Subcutaneous abdominal adipose tissue (tissue), 5 donors: Measurements from ENCODE around the gene ACER2.
A peak's percentile ranks its signal among the peaks of the same experiment; 100 is the strongest.

Experiments
- H3K27ac ChIP-seq: one replicate; pipeline ENCODE4 v1.7.0; 2013; ENCODE audit warnings: low read depth, mild to moderate bottlenecking, inconsistent platforms, low read length, moderate library complexity
- H3K27me3 ChIP-seq, 5 donors: one replicate each; pipeline ENCODE4 v1.7.0; 2013; ENCODE audit warnings: low read length in 5 of 5, inconsistent platforms in 1 of 5; ENCODE audit not compliant: control insufficient read depth in 5 of 5, insufficient read depth in 4 of 5
- H3K36me3 ChIP-seq, 5 donors: one replicate each; pipeline ENCODE4 v1.7.0; 2013; ENCODE audit warnings: low read length in 5 of 5; ENCODE audit not compliant: control insufficient read depth in 5 of 5, insufficient read depth in 5 of 5
- H3K4me1 ChIP-seq, 5 donors: one replicate each; pipeline ENCODE4 v1.7.0; 2013; ENCODE audit warnings: low read length in 5 of 5, mild to moderate bottlenecking in 3 of 5, moderate library complexity in 1 of 5; ENCODE audit not compliant: control insufficient read depth in 5 of 5, insufficient read depth in 5 of 5
- H3K4me3 ChIP-seq, 5 donors: one replicate each; pipeline ENCODE4 v1.7.0; 2013; ENCODE audit warnings: low read length in 5 of 5, low read depth in 1 of 5
- H3K9ac ChIP-seq, 5 donors: one replicate each; pipeline ENCODE4 v1.7.0; 2013; ENCODE audit warnings: low read length in 5 of 5, mild to moderate bottlenecking in 4 of 5, moderate library complexity in 3 of 5
- H3K9me3 ChIP-seq, 5 donors: one replicate each; pipeline ENCODE4 v1.7.0; 2013; ENCODE audit warnings: low read length in 5 of 5; ENCODE audit not compliant: control insufficient read depth in 5 of 5
- donor health status: healthy.
- donor health status: healthy.
- donor health status: healthy.
- donor health status: healthy.
- donor health status: healthy.

The ACER2 gene

GRCh38 chr9:19441730-19442129, 32.9 kb downstream of the ACER2 start:
- Histone ChIP-seq H3K36me3 (peaks cover 8 to 54% (median 23%) of the 10 kb centered on the region in 5 donors), H3K4me1 (peaks cover 0 to 40% (median 31%) of the 10 kb centered on the region in 5 donors), H3K9me3 (no peaks in the 10 kb centered on the region), H3K27ac (peak overlapping the region; percentile 27), H3K4me3 (peak overlapping the region in 4 of 5 donors; percentile 8 to 50 (median 24)), H3K27me3 (no peaks in the 10 kb centered on the region), H3K9ac (peak overlapping the region in 4 of 5 donors; percentile 1 to 62 (median 48))

DNA sequence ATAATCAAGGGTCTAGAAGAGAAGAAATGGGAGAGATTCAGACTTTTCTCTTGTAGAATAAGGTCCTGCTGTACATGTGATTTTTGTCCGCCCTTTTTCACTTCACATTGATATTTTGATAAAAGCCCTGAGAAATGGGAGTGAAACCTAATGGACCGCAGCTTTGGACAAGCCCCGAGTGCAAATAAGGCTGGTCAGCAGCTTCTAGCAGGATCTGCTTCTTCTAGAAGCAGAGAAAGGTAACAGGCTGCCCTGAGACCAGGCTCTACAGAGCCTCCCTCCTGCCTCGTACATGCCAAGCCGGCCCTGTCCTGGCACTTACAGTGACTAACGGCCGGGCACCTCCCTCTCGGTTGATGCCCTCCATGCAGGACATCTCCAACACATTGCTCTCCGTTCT, 33.4 kb downstream of the ACER2 start:
- Histone ChIP-seq H3K4me3 (no peak overlapping the region), H3K9me3 (no peaks in the 10 kb centered on the region), H3K4me1 (peaks cover 0 to 37% (median 29%) of the 10 kb centered on the region in 5 donors), H3K27me3 (no peaks in the 10 kb centered on the region), H3K9ac (peak overlapping the region in 2 of 5 donors; percentile 34 to 62), H3K27ac (no peak overlapping the region), H3K36me3 (peaks cover 11 to 49% (median 23%) of the 10 kb centered on the region in 5 donors)

DNA sequence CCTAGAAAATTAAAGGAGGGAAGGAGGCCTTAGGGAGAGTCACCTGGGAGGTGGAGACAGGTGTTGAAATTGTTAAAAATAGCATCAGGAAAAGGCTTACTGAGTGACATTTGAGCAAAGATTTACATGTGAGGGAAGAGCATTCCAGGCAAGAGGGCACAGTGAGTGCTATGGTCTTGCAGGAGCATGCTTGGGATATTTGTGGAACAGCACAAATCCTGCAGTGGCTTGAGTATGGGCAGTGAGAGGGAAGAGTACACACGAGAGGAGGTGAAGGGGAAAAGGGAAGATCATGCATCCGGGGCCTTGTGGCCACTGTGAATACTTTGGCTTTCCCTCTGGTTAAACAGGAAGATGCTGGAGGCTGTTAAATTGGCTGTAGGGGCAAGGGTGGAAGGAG, 36.6 kb downstream of the ACER2 start:
- Histone ChIP-seq H3K27me3 (no peaks in the 10 kb centered on the region), H3K9ac (no peak overlapping the region), H3K27ac (no peak overlapping the region), H3K9me3 (no peaks in the 10 kb centered on the region), H3K4me3 (no peak overlapping the region), H3K4me1 (peaks cover 0 to 25% (median 17%) of the 10 kb centered on the region in 5 donors), H3K36me3 (peaks cover 3 to 36% (median 20%) of the 10 kb centered on the region in 5 donors)

- Histone ChIP-seq H3K36me3 (peaks cover 6 to 44% (median 24%) of the 10 kb centered on the region in 5 donors), H3K4me3 (no peak overlapping the region), H3K27ac (no peak overlapping the region)
These were observed 37.6 kb downstream of the ACER2 start for GRCh38 chr9:19446361-19446861.

DNA sequence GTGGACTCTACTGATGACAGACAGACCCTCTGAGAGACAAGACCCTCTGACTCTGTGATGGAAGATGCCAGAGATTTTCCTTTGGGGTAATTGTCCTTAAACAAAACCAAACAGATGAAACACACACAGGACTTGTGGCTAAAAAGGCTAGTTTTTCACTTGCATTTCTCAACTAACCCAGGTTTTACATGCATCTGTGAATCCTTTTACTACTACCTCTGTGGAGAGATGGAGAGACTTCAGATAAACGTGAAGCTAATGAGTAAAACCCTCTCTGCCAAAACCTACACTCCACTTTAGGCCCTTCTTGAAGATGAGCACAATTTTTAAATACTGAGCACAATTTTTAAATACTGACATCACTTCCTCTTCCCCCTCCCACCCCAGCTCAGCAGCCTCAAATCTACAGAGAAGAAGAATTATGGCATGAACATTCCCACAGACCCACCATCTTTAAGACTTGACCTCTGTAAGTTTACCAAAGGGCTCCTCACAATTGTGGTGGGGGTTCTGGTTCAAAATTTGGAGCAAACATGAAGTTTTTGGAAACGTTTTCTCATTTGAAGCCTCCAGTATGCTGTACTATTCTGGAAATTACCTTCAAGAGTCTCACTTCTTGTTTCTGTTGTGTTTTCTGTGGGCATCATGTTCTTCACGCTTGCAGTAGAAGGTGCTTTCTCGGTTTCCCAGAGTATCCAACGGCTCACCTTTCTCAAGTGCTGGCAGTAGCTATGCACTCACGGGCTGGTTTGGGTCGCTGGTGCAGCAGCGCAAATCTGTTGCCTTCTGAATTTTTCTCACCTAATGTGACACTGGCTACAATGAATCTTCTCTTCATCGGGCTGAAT, 42.7 kb downstream of the ACER2 start:
- H3K9me3 ChIP-seq, result no peaks in the 10 kb centered on the region
- H3K27ac ChIP-seq, result no peak overlapping the region

More at GRCh38 chr9:19446361-19446861, 37.6 kb downstream of the ACER2 start:
- H3K27me3 ChIP-seq, result no peaks in the 10 kb centered on the region
- H3K4me1 ChIP-seq, result peaks cover 0 to 16% (median 10%) of the 10 kb centered on the region in 5 donors
- H3K9ac ChIP-seq, result no peak overlapping the region
- no peaks in the 10 kb centered on the region for H3K9me3 ChIP-seq

DNA sequence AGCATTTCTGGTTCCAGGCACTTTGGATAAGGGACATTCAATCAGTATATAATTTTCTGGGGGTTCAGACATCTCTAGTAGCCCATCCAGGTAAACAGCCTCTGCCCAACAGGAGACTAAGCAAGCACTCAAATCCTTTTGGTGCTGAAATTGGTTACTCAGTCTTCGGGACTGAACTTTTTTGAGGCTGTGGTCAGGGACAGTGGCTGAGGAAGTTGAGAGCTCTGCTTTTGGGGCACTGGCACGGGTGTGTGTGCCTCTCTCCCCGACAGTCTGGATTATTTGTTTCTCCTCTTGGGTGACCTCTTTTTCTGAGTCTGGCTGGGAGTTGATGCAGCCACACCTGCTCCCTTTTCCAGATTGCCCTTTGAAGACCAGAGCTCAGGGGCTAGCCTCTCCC, 47.6 kb downstream of the ACER2 start:
- Histone ChIP-seq H3K9ac (peak overlapping the region in 2 of 5 donors; percentile 21 to 25), H3K9me3 (no peaks in the 10 kb centered on the region), H3K4me3 (no peak overlapping the region), H3K4me1 (peaks cover 0 to 14% (median 9%) of the 10 kb centered on the region in 5 donors), H3K36me3 (peaks cover 5 to 12% (median 7%) of the 10 kb centered on the region in 5 donors), H3K27ac (peak overlapping the region; percentile 18), H3K27me3 (no peaks in the 10 kb centered on the region)

More for the DNA sequence above, 42.7 kb downstream of the ACER2 start:
- peaks cover 12 to 32% (median 19%) of the 10 kb centered on the region in 5 donors for H3K36me3 ChIP-seq
- no peak overlapping the region for H3K4me3 ChIP-seq
- H3K27me3 ChIP-seq, result no peaks in the 10 kb centered on the region
- H3K4me1 ChIP-seq, result peaks cover 0 to under 1% (median 0%) of the 10 kb centered on the region in 5 donors
- no peak overlapping the region for H3K9ac ChIP-seq

- Histone ChIP-seq H3K27me3 (no peaks in the 10 kb centered on the region), H3K4me3 (peak overlapping the region in 4 of 5 donors; percentile 2 to 43 (median 24)), H3K9ac (peak overlapping the region in 4 of 5 donors; percentile 21 to 70 (median 41)), H3K36me3 (peaks cover 0 to 6% (median 1%) of the 10 kb centered on the region in 5 donors), H3K4me1 (peaks cover 0 to 14% (median 9%) of the 10 kb centered on the region in 5 donors), H3K27ac (peak overlapping the region; percentile 18), H3K9me3 (no peaks in the 10 kb centered on the region)
These were observed 48.3 kb downstream of the ACER2 start for GRCh38 chr9:19456996-19457692.

DNA sequence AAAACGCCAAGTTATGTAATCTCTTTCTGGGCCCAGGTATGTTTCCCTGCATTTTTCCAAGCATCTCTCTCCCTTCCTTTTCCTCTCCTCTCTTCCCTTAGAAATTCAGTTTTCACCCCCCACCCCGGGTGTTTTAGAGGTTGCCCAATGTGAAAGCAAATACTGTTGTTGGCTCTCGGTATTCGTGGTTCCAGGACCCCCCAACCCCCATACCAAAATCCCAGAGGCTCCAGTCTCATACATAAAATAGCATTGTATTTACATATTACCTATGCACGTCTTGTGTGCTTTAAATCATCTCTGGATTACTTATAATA, 48.8 kb downstream of the ACER2 start:
- Histone ChIP-seq H3K9ac (peak overlapping the region in 1 of 5 donors; percentile 21), H3K36me3 (peaks cover 0 to 6% (median 0%) of the 10 kb centered on the region in 5 donors), H3K27ac (no peak overlapping the region), H3K4me1 (peaks cover 0 to 14% (median 9%) of the 10 kb centered on the region in 5 donors), H3K4me3 (peak overlapping the region in 4 of 5 donors; percentile 2 to 43 (median 24)), H3K9me3 (no peaks in the 10 kb centered on the region), H3K27me3 (no peaks in the 10 kb centered on the region)

DNA sequence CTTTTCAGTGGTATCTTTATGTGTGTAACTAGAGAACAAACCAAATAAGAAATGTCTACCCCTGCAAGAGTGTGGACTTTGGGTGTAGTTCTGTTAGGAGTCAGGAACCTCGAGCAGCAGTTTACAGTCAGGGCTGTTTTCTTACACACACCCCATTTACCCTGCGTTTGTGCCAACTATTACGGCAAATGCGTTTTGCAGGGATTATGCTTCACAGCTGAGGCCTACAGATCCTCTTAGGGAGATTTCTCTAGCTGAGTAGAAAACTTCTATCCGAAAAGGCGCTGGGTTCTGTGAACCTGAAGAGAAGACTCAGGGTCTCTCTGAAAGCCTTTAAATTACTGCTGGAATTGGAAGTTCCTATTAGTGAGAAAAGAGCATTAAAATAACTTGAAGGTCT, 51.4 kb downstream of the ACER2 start:
- H3K4me3 ChIP-seq, result no peak overlapping the region
- no peaks in the 10 kb centered on the region for H3K27me3 ChIP-seq
- H3K36me3 ChIP-seq, result no peaks in the 10 kb centered on the region
- no peaks in the 10 kb centered on the region for H3K9me3 ChIP-seq
- H3K9ac ChIP-seq, result no peak overlapping the region
- H3K4me1 ChIP-seq, result peaks cover 0 to 25% (median 18%) of the 10 kb centered on the region in 5 donors
- H3K27ac ChIP-seq, result no peak overlapping the region
